AG04450 (cell line): ENCODE results near the gene G3BP1. TPM values are rescaled to one million over a fixed set of nuclear protein-coding genes. Genes with fewer than 3 reads are reported as not detected.

Experiments
- CTCF ChIA-PET: fragments of 300-600, 350-600 bp; formaldehyde crosslinking; extraction: SDS; loops from one replicate; lab custom pipeline; 2022; ENCODE audit warnings: antibody characterized with exemption, inconsistent platforms; lab: Charles Lee
- POLR2A ChIA-PET: fragments of 350-600 bp; formaldehyde crosslinking; extraction: SDS; loops from one replicate; lab custom pipeline; 2021; ENCODE audit warnings: antibody characterized with exemption, inconsistent platforms; lab: Yijun Ruan, JAX
- DNase-seq: peaks from one replicate; pipeline ENCODE4 v3.0.0-alpha.2; 2011; ENCODE audit warnings: low read depth, low spot score
- H3K27ac ChIP-seq: one replicate; pipeline ENCODE4 v1.5.1; 2012; ENCODE audit warnings: low read depth, low read length, control low read depth
- H3K27me3 ChIP-seq: one replicate; pipeline ENCODE4 v1.6.0; 2012; ENCODE audit warnings: low read length; ENCODE audit not compliant: control insufficient read depth, insufficient read depth
- H3K4me3 ChIP-seq: 2 replicates; pipeline ENCODE4 v1.5.1; 2011; ENCODE audit warnings: mild to moderate bottlenecking, low read depth, low read length, control low read depth
- H3K9me3 ChIP-seq: 2 replicates; pipeline ENCODE4 v1.5.1; 2012; ENCODE audit warnings: low read length; ENCODE audit not compliant: control insufficient read depth, insufficient read depth
- CTCF ChIP-seq: IDR thresholded peaks from 2 replicates; pipeline ENCODE4 v1.5.1; 2011; ENCODE audit warnings: low read depth, low read length, control low read depth, inconsistent platforms
- polyA plus RNA-seq: library from polyadenylated mRNA; depleted of rRNA; stranded (reverse); fragments of >200 nt; gene quantifications from 2 replicates; pipeline ENCODE4 v1.2.3, GENCODE V29; 2011

Gene G3BP1
- polyA plus RNA-seq, 1 experiment: 87.7 TPM

DNA sequence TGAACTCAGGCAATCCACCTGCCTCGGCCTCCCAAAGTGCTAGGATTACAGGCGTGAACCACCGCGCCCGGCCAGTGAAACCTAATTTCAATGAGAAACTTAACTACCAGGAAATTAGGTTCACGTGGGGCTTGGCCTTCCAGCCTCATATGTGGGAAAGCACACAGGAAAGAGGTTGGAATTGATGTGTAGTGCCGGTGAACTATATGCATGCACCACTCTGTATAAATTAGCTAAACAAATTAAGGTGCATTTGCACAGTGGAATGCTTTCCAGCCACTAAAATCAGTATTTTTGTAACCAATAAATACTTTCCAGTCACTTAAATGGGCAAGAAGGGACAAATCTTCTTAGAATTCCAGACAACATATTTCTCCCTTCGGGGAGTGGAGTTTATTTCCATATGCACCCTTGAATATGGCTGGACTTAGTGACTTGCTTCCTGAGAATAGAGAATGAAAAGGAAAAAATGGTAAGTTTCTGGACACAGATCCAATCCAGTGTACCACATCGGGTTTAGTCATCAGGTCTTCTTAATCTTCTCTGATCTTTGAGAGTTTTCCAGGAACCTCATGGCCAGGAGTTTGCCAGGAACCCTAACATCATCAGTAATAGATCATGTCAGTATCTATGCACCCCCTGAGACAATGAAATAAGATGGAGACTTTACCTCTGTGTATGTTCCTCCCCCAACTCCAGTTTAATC lies 38.2 kb upstream of the G3BP1 start:
- no peak overlapping the region for H3K4me3 ChIP-seq
- no peak overlapping the region for H3K27ac ChIP-seq
- ChIA-PET CTCF (interaction anchor here (0.7 kb wide), 1 partner anchor 73 kb away, joined by 3 read pairs; no protein-coding TSS in a partner anchor), POLR2A (no interaction called here)
- H3K27me3 ChIP-seq: no peaks in the 10 kb centered on the region
- H3K9me3 ChIP-seq: no peaks in the 10 kb centered on the region; the same call in 1 of the 2 replicates
- no peak for DNase-seq
- TF ChIP-seq CTCF: no peak

GRCh38 chr5:151734064-151734408 lies 37.7 kb upstream of the G3BP1 start:
- POLR2A ChIA-PET: no interaction called here
- Histone ChIP-seq H3K9me3 (no peaks in the 10 kb centered on the region; the same call in 1 of the 2 replicates), H3K4me3 (no peak overlapping the region), H3K27me3 (no peaks in the 10 kb centered on the region), H3K27ac (no peak overlapping the region)
- CTCF ChIA-PET: no interaction called here
- DNase-seq: no peak
- TF ChIP-seq CTCF: no peak

DNA sequence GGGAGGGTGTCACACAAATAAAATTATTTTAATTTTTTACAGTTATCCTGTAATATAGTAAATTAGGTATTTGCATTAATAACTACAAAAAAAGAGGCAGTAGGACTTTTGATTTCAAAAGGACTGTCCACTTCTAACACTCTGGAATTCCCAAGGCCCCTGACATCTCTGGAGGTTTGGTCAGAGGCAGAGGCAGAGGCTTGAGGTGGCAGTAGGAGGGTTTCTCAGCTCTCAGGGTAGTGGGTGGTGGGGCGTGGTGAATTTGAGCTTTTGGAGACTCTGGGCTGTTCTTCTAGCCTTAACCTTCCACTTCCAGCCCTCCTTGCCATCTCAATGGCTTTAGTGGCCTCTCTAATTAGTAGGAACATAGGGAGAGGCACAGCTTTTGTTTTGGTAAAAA lies 36.1 kb upstream of the G3BP1 start:
- ChIA-PET CTCF (interaction anchor here (0.6 to 2.7 kb wide), 3 partner anchors 17 to 77 kb away, joined by 3 to 14 read pairs (median 12); no protein-coding TSS in a partner anchor), POLR2A (interaction anchor here (1.3 to 1.6 kb wide), 3 partner anchors 49 to 61 kb away, joined by 3 to 10 read pairs (median 7); partner anchors contain the start of gene SPARC)
- Histone ChIP-seq H3K4me3 (no peak overlapping the region), H3K27me3 (no peaks in the 10 kb centered on the region), H3K27ac (no peak overlapping the region), H3K9me3 (no peaks in the 10 kb centered on the region)
- DNase-seq: no peak
- no peak for TF ChIP-seq CTCF

DNA sequence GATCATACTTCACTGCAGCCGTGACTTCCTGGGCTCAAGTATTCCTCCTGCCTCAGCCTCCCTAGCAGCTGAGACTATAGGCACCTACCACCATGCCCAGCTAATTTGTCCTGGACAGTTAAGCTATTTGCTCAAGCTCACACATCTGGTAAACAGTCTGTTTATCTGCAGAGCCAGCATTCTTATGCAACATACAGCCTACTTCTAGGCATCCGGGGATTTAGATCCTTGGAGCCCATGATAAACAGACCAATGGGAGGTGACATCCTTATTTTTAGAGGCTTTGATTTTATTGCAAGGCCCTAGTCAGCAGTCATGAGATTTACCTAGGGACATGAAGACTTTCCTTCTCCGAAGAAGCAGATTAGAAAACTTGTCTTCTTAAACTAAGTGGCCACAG lies 34.3 kb upstream of the G3BP1 start:
- POLR2A ChIA-PET: interaction anchor here (0.8 to 1.2 kb wide), 2 partner anchors 41 to 59 kb away, joined by 3 read pairs; no protein-coding TSS in a partner anchor
- CTCF ChIA-PET: interaction anchor here (1.1 to 8.6 kb wide), 5 partner anchors 18 to 292 kb away, joined by 4 to 136 read pairs (median 5); no protein-coding TSS in a partner anchor
- Histone ChIP-seq H3K27ac (no peak overlapping the region), H3K4me3 (no peak overlapping the region), H3K9me3 (no peaks in the 10 kb centered on the region), H3K27me3 (no peaks in the 10 kb centered on the region)
- no peak for DNase-seq
- TF ChIP-seq CTCF: no peak
